GM12801 (cell line): Measurements from ENCODE around the gene ERMP1.

ENCODE experiments used
- CTCF ChIP-seq: IDR thresholded peaks from one replicate; pipeline ENCODE4 v1.5.1; 2011; ENCODE audit warnings: control low read depth; ENCODE audit not compliant: insufficient read length; ENCODE audit errors: extremely low read depth

ERMP1 gene

GRCh38 chr9:5832071-5832537 is 813 bp downstream of the ERMP1 start:
- TF ChIP-seq CTCF = no peak

- no peak for TF ChIP-seq CTCF
Measured at GRCh38 chr9:5825895-5826622, 6.9 kb downstream of the ERMP1 start.

- TF ChIP-seq CTCF = no peak
Measured at GRCh38 chr9:5825223-5825622, 7.7 kb downstream of the ERMP1 start.

GRCh38 chr9:5820425-5820824 is 12.5 kb downstream of the ERMP1 start:
- TF ChIP-seq CTCF = no peak

- TF ChIP-seq CTCF = no peak
Measured at GRCh38 chr9:5819174-5819573, 13.7 kb downstream of the ERMP1 start.

- no peak for TF ChIP-seq CTCF
Measured at GRCh38 chr9:5818424-5819142, 14.3 kb downstream of the ERMP1 start.

- TF ChIP-seq CTCF = no peak
Measured at GRCh38 chr9:5817862-5818261, 15.1 kb downstream of the ERMP1 start.
